ENCODE measurements around the gene HIF3A. TPM values are rescaled to one million over a fixed set of nuclear protein-coding genes. Genes with fewer than 3 reads are reported as not detected.

The HIF3A gene
- total and polyA plus RNA-seq, 2 of the 8 experiments (the other 6 are each of a cell fraction or from before 2014, with no cell fraction given): 38.6 to 38.8 TPM

- peak overlapping the region; percentile 76 for H4K91ac ChIP-seq (replicated peaks; ENCODE audit: insufficient read length, low read length)
- peak overlapping the region; percentile 80 for H3K4ac ChIP-seq (replicated peaks; ENCODE audit: insufficient read length, low read depth, low read length)
- no peak overlapping the region for H2BK15ac ChIP-seq (ENCODE audit: low read length)
- TF ChIP-seq SIX5 (IDR thresholded peaks at IDR 0.05; ENCODE audit: low read depth, low read length): no peak
- TF ChIP-seq CTCF (IDR thresholded peaks at IDR 0.05; ENCODE audit: control extremely low read depth in 1 of 3, insufficient read depth in 1 of 3, low read depth in 1 of 3, low read length in 3 of 3): peak in 1 of 3 experiments; percentile 27; a peak in 1 of 4 replicates
- TF ChIP-seq USF2 (IDR thresholded peaks at IDR 0.05; ENCODE audit: low read length): no peak
- no peak for TF ChIP-seq POLR2A (IDR thresholded peaks at IDR 0.05; ENCODE audit: control extremely low read depth in 1 of 2, low read depth in 2 of 2, low read length in 2 of 2)
- H2BK12ac ChIP-seq (ENCODE audit: low read depth, low read length): 0 out of 2 replicates have a peak overlapping the region, but pooled peaks have one; percentile 84
- no peaks in the 10 kb centered on the region for H3K36me3 ChIP-seq (ENCODE audit: control insufficient read depth in 2 of 4, insufficient read depth in 4 of 4, low read length in 3 of 4)
- peaks cover 0 to 3% of the 10 kb centered on the region in 2 experiments for H4K20me1 ChIP-seq (replicated peaks in 1 of 2; ENCODE audit: control insufficient read depth in 1 of 2, insufficient read depth in 2 of 2, low read length in 2 of 2)
- ChIA-PET POLR2A (ENCODE audit: partially characterized antibody) (interaction anchor here (0.8 to 1.2 kb wide), 5 partner anchors 9 to 47 kb away, joined by 3 to 5 read pairs (median 3); no protein-coding TSS in a partner anchor), CTCF (ENCODE audit: partially characterized antibody) (interaction anchor here (0.6 to 15.4 kb wide), 7 partner anchors 15 to 1818 kb away, joined by 3 to 145 read pairs (median 4); partner anchors contain the start of gene PPP5C)
- no peak overlapping the region for H2AFZ ChIP-seq (ENCODE audit: low read length)
- 75% methylated on average over 11 of the region's 19 CpGs; no CpG with 5 or more reads in 1 of the 2 experiments for WGBS, 2 experiments (ENCODE audit: extremely low coverage in 1 of 2, insufficient coverage in 1 of 2, insufficient read length in 1 of 2, insufficient replicate concordance in 2 of 2, low coverage in 1 of 2, low lambda C conversion rate in 2 of 2, missing lambda C conversion rate in 1 of 2)
- H2AK5ac ChIP-seq (ENCODE audit: low read depth, low read length): 0 out of 2 replicates have a peak overlapping the region, but pooled peaks have one; percentile 53
- peak overlapping the region; percentile 66; the same call in 1 of the 2 replicates for H4K8ac ChIP-seq (ENCODE audit: extremely low read depth, insufficient read depth, low read length)
- peak overlapping the region; percentile 22 for H3K56ac ChIP-seq (replicated peaks; ENCODE audit: insufficient read length, low read depth, low read length)
- peak overlapping the region; percentile 81 to 88 for H3K4me2 ChIP-seq (ENCODE audit: insufficient read depth in 1 of 2, low read depth in 2 of 2, low read length in 2 of 2)
- H2BK5ac ChIP-seq (ENCODE audit: low read depth, low read length): peak overlapping the region; percentile 24; the same call in 1 of the 2 replicates
- no peak overlapping the region for H4K5ac ChIP-seq (ENCODE audit: insufficient read length, low read depth, low read length)
- H3K27ac ChIP-seq (ENCODE audit: low read depth, low read length): no peak overlapping the region
- peak overlapping the region; percentile 60 to 88 (median 78) for H3K4me3 ChIP-seq (ENCODE audit: extremely low read depth in 1 of 4, insufficient read depth in 2 of 4, low read depth in 3 of 4, low read length in 4 of 4)
- H2BK20ac ChIP-seq (ENCODE audit: low read length): 0 out of 2 replicates have a peak overlapping the region, but pooled peaks have one; percentile 61
- H3K9ac ChIP-seq (replicated peaks in 1 of 4; ENCODE audit: extremely low read depth in 1 of 4, low read depth in 3 of 4, low read length in 3 of 4): 0 out of 7 replicates have a peak overlapping the region, but pooled peaks of 1 of the 4 experiments have one; percentile 2
- H3K27me3 ChIP-seq (replicated peaks in 1 of 4; ENCODE audit: control insufficient read depth in 3 of 4, extremely low read depth in 1 of 4, insufficient read depth in 3 of 4, low read length in 3 of 4): peaks cover 0 to 2% (median 0%) of the 10 kb centered on the region in 4 experiments; a peak in 1 of 7 replicates
- peaks cover 7% of the 10 kb centered on the region for H3K23me2 ChIP-seq (ENCODE audit: low read depth, low read length)
- H3K14ac ChIP-seq (ENCODE audit: insufficient read length): no peak overlapping the region
- DNase-seq (ENCODE audit: low read depth in 1 of 2, low spot score in 2 of 2): peak in 1 of 2 experiments; percentile 55
- H3K9me3 ChIP-seq (ENCODE audit: insufficient read depth in 2 of 2, low read depth in 1 of 2, low read length in 1 of 2): no peaks in the 10 kb centered on the region
- H3K4me1 ChIP-seq (replicated peaks in 1 of 4; ENCODE audit: control insufficient read depth in 3 of 4, insufficient read depth in 4 of 4, low read length in 3 of 4): peaks cover 6 to 34% (median 26%) of the 10 kb centered on the region in 4 experiments
- H3K79me2 ChIP-seq (ENCODE audit: control insufficient read depth in 1 of 2, insufficient read depth in 2 of 2, low read length in 2 of 2): peaks cover 0 to 2% of the 10 kb centered on the region in 2 experiments; a peak in 1 of 4 replicates
- no peaks in the 10 kb centered on the region for H3K79me1 ChIP-seq (ENCODE audit: low read depth, low read length)
- no peak overlapping the region; the same call in none of the 2 replicates for H3K18ac ChIP-seq (ENCODE audit: extremely low read depth, low read length)
- no peak for FAIRE-seq
- H3K23ac ChIP-seq (ENCODE audit: insufficient read length): no peak overlapping the region
- no peak overlapping the region for H2BK120ac ChIP-seq (replicated peaks; ENCODE audit: low read depth, low read length)
These were observed 1.0 kb downstream of the HIF3A start for GRCh38 chr19:46297700-46298478.

Measured in H1 (cell line).